PC-3 (cell line): ENCODE data around the gene P4HB.

Source experiments
- EZH2 ChIP-seq: fragments of 300-600 bp; sonication (generic); IDR thresholded peaks from one replicate; pipeline ENCODE4 v1.6.1; 2017; ENCODE audit warnings: antibody characterized with exemption, mild to moderate bottlenecking, low read length; ENCODE audit not compliant: unreplicated experiment
- TF ChIP-seq, protein P1 (sequence below): fragments of 300-600 bp; sonication (generic); conservative IDR thresholded peaks from 2 replicates; pipeline ENCODE4 v1.5.1; 2017; ENCODE audit warnings: antibody characterized with exemption, low read depth, mild to moderate bottlenecking, low read length

DNA sequence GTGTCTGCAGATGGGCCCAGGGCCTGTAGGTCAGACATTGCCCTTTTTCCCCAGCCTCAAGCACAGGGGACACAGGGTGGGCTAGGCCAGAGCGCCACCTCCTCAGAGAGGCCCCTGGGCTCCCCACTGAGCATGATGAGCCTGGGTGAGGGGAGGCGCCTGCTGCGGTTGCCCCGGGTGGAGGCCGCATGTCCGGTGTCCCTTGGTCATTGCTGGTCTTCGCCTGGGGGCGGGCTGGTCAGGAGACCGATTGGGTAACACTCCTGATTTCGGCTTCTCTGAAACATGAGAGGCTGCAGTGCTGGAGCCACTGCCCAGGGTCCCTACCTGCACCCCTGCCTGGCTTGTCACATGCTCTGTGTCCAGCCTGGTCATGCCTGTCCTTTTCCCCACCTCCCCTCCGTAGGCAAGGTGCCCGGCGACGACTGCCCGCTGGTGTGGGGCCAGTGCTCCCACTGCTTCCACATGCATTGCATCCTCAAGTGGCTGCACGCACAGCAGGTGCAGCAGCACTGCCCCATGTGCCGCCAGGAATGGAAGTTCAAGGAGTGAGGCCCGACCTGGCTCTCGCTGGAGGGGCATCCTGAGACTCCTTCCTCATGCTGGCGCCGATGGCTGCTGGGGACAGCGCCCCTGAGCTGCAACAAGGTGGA lies 39.3 kb upstream of the P4HB start:
- TF ChIP-seq, protein P1, sequence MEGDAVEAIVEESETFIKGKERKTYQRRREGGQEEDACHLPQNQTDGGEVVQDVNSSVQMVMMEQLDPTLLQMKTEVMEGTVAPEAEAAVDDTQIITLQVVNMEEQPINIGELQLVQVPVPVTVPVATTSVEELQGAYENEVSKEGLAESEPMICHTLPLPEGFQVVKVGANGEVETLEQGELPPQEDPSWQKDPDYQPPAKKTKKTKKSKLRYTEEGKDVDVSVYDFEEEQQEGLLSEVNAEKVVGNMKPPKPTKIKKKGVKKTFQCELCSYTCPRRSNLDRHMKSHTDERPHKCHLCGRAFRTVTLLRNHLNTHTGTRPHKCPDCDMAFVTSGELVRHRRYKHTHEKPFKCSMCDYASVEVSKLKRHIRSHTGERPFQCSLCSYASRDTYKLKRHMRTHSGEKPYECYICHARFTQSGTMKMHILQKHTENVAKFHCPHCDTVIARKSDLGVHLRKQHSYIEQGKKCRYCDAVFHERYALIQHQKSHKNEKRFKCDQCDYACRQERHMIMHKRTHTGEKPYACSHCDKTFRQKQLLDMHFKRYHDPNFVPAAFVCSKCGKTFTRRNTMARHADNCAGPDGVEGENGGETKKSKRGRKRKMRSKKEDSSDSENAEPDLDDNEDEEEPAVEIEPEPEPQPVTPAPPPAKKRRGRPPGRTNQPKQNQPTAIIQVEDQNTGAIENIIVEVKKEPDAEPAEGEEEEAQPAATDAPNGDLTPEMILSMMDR = no peak
- TF ChIP-seq EZH2 = no peak
